GM18907 (cell line): ENCODE measurements around the gene UPP2.

Experiments used
- ATAC-seq: cut with Tn5 transposase; IDR thresholded peaks from one replicate; pipeline ENCODE4 v1.9.1; 2021; ENCODE audit warnings: mild to moderate bottlenecking, moderate library complexity; ENCODE audit not compliant: unreplicated experiment

UPP2 gene

DNA sequence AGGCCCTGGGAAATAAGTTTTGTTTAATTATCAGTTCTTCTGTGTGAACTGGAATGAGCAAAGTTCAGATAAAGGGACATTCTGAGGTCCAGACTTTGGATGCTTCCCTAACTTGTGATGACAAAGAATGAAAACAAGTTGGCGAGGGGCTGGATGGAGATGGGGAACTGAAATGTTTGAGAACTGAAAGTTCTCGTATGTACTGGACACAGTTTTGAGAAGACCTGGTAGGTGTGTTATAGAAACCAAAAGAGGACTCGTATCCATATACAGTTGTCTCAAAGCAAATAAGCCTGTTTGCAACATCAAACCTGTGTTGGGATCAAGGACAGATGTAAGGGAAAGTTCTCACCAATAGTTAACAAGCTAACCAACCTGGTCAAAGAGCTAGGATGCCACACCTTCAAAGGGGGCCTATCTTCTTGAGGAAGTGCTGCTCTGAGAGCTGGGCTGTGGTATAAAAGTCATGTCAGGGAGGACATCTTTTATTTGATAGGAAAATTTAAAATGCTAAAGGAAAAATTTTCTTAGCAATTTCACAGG lies at the start of gene UPP2:
Gene UPP2 (plus strand): TSS at position 493 of the 543 bp plus-strand sequence. CDS start 188 bp downstream, outside the sequence.
- ATAC-seq: peak; percentile 66

GRCh38 chr2:158052761-158053160 lies 48.9 kb upstream of the UPP2 start:
- no peak for ATAC-seq

GRCh38 chr2:158056875-158057274 lies 44.8 kb upstream of the UPP2 start:
- ATAC-seq: no peak

GRCh38 chr2:158060160-158060834 lies 41.4 kb upstream of the UPP2 start:
- ATAC-seq: no peak

GRCh38 chr2:158060835-158061435 lies 40.7 kb upstream of the UPP2 start:
- ATAC-seq: no peak

DNA sequence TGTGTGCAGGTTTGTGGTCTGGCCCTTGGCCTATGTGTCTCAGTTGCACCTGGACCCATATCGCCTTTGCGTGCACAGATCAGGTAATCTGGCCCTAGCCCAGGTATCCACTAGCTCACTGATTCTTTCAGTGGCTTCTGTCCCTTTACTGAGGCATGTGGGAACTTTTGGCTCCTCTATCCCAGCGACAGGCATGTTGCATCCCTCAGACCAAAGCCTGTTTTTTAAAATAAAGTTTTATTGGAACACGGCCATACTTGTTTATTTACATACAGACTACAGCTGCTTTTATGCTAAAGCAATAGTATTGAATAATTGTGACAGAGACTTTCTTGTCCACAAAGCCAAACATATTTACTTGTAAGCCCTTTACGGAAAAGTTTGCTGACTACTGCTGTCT lies 39.9 kb upstream of the UPP2 start:
- no peak for ATAC-seq

GRCh38 chr2:158066046-158066713 lies 35.5 kb upstream of the UPP2 start:
- ATAC-seq: no peak

- no peak for ATAC-seq
Measured at GRCh38 chr2:158071018-158071417, 30.7 kb upstream of the UPP2 start.

DNA sequence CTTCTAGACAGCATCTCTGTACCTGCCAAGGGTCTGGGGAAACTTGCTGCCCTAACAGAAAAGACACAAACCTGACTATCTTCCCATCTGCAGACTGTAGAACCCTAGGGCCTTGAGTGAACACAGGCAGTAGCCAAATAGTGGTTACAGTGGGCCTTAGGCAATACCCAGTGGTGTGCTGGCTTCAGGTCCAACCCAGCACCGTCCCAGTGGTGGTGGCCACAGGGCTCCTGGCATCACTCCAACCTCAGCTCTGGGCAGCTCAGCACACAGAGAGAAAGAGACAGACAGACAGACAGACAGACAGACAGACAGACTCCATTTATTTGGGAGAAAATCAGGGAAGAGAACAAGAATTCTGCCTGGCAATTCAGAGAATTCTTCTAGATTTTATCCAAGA lies 29.3 kb upstream of the UPP2 start:
- no peak for ATAC-seq

GRCh38 chr2:158079672-158080071 lies 22.0 kb upstream of the UPP2 start:
- no peak for ATAC-seq

DNA sequence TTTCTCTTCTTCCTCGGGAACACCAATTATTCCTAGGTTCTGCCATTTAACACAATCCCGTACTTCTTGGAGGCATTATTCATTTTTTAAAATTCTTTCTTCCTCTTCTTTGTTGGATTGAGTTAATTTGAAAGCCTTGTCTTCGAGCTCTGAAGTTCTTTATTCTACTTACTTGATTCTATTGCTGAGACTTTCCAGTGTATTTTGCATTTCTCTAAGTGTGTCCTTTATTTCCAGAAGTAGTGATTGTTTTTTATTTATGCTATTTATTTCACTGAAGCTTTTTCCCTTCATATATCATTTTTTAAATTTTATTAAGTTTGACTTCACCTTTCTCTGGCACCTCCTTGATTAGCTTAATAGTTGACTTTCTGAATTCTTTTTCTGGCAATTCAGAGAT lies 13.6 kb upstream of the UPP2 start:
- ATAC-seq: no peak

DNA sequence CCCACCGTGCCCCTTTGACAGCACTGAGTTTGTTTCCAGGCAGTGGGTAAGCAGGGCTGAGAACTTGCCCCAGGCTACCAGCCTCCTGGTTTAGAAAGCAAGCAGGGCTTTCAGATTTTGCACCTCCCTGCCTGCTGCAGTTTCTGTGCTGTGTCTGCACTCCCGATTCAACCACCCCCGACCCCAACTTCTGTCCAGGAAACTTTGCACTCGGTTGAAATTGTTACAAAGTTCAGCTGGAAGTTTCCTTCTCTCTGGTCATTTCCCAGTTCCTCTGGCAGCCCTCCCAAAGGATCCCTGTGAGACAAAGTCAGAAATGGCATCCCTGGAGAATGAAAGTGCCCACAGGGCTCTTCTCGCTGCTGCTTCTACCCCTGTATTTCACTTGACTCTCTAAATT lies 12.4 kb upstream of the UPP2 start:
- ATAC-seq: no peak

- no peak for ATAC-seq
Measured at GRCh38 chr2:158091647-158092046, 10.0 kb upstream of the UPP2 start.

- no peak for ATAC-seq
Measured at GRCh38 chr2:158094487-158095092, 7.1 kb upstream of the UPP2 start.

- no peak for ATAC-seq
Measured at GRCh38 chr2:158095269-158095668, 6.4 kb upstream of the UPP2 start.

DNA sequence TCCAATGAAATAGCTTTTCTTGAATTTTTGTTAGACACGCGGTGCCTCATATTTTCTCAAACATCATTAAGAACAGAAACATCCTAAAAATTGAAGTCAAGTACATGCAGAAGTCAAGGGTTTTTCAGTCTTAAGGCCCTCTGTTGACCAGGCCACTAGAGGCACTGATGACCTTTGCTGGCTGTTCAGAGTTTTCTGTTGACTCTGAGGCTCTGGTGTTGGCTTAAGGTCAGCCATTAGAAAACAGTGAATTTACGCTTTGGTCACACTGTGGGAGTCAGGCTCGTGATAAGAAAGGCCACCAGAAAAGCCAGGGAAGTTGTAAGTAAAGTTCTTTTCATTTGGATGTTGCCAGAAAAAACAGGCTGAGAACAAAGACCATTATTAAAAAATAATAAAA lies 5.8 kb upstream of the UPP2 start:
- no peak for ATAC-seq

- no peak for ATAC-seq
Measured at GRCh38 chr2:158097481-158097880, 4.2 kb upstream of the UPP2 start.

- ATAC-seq: no peak
Measured at GRCh38 chr2:158098178-158098577, 3.5 kb upstream of the UPP2 start.

- ATAC-seq: no peak
Measured at GRCh38 chr2:158099716-158100115, 2.0 kb upstream of the UPP2 start.

DNA sequence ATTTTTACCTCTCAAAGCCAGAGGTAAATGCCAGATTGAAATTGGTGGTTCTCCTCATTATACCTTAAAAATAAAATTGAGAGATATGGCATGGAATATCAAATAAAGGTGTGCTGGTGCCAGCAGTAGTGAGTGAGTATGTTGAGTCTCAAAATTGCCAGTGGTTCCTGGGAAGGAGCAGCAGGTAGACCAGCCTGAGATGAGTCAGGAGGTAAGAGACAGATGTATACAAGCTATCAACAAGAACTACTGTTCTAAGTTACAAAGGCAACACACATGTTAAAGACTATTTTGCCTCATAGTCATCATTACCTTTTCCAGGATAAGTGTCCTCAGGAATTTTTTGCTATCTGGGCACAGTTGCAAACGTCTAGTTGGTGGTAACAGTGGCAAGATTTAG lies 1.3 kb upstream of the UPP2 start:
- ATAC-seq: no peak

GRCh38 chr2:158102446-158102845 lies 770 bp downstream of the UPP2 start:
- ATAC-seq: no peak
